ENCODE results near the gene POC1A.

The POC1A gene

GRCh38 chr3:52069855-52070254, 84.4 kb downstream of the POC1A start:
- no peak for TF ChIP-seq CTCF (IDR thresholded peaks at IDR 0.05; ENCODE audit: borderline replicate concordance, control extremely low read depth, extremely low read depth, insufficient read depth, missing control alignments)
- in situ Hi-C loops (cut with MboI; ENCODE audit: low sequenced_read_pairs, unreplicated experiment): no loop called here
- DNase-seq (ENCODE audit: low spot score): no peak

DNA sequence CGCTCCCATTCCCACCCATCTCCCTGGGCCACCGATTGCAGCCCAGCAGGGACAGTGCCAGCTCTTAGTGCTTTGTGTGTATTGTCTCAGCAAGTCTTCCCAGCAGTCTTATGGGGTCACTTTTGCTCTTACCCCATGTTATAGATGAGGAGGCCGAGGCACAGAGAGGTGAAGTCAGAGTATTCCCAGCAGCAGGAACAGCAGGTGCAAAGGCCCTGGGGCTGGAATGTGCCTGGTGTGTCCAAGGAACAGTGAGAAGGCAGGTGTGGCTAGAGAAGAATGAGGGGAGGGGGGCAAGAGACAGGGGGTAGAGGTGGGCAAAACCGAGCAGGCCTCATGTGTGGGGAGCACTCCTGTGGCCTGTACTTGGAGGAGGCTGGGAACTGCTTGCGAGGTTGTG, 85.1 kb downstream of the POC1A start:
- TF ChIP-seq CTCF (IDR thresholded peaks at IDR 0.05; ENCODE audit: borderline replicate concordance, control extremely low read depth, extremely low read depth, insufficient read depth, missing control alignments): no peak
- no peak for DNase-seq (ENCODE audit: low spot score)
- in situ Hi-C loops (cut with MboI; ENCODE audit: low sequenced_read_pairs, unreplicated experiment): no loop called here

DNA sequence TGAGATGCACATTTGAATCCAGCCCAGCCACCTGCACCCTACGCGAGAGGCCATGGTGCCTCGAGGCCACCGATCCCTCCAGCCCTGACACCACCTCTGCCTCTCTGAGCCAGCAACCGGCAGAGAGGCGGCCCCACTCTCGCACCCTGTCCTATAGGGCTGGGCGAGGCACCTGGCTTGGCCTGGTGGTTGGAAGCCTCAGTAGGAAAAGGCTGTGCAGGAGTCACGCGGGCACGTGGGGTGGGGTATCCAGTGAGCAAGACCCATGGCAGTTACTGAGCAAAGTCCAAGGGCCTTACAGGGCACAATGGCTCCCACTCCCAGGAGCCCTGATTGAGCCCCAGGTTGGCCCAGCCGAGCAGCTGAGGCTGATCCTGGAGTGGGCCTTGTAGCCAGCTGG, 85.5 kb downstream of the POC1A start:
- no peak for DNase-seq (ENCODE audit: low spot score)
- in situ Hi-C loops (cut with MboI; ENCODE audit: low sequenced_read_pairs, unreplicated experiment): no loop called here
- no peak for TF ChIP-seq CTCF (IDR thresholded peaks at IDR 0.05; ENCODE audit: borderline replicate concordance, control extremely low read depth, extremely low read depth, insufficient read depth, missing control alignments)

GRCh38 chr3:52068055-52068571, 86.1 kb downstream of the POC1A start:
- in situ Hi-C loops (cut with MboI; ENCODE audit: low sequenced_read_pairs, unreplicated experiment): no loop called here
- TF ChIP-seq CTCF (IDR thresholded peaks at IDR 0.05; ENCODE audit: borderline replicate concordance, control extremely low read depth, extremely low read depth, insufficient read depth, missing control alignments): no peak
- no peak for DNase-seq (ENCODE audit: low spot score)

DNA sequence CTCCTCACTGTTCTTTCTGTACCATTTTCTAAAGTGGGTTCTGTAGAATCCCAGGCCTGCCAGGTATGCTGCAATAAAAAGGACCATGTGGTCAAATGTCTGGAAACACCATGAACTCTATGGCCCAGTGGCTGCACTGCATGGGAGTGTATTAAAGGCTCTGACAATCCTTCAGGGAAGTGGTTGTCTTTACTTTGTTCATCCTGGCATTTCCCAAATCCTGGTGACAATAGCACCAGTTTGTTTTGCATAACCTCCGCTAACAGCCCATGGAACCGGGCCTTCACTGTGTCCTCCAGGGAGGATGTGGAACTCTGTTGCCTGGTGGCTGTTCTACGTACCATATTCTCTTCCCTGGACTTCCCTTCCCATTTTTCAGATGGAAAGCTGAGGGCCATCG, 86.7 kb downstream of the POC1A start:
- DNase-seq (ENCODE audit: low spot score): no peak
- in situ Hi-C loops (cut with MboI; ENCODE audit: low sequenced_read_pairs, unreplicated experiment): no loop called here
- no peak for TF ChIP-seq CTCF (IDR thresholded peaks at IDR 0.05; ENCODE audit: borderline replicate concordance, control extremely low read depth, extremely low read depth, insufficient read depth, missing control alignments)

DNA sequence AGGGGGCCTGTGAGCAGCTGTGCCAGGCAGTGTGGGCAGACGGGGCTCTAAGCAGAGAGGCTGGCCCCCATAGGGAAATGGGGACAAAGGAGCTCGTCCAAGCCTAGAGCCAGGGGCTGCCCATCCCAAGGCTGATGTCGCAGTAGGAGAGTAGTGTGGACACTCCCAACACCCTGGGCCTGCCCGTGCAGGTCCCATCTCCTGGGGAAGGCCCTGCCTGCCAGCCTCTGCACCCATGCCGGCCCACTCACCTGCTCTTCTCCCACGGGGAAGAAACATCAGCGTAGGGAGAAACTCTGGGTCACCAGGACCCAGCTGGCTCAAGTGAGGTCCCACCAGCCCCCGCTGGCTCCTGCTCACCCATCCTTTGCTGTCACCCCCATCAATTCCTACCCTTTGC, 87.2 kb downstream of the POC1A start:
- DNase-seq (ENCODE audit: low spot score): no peak
- in situ Hi-C loops (cut with MboI; ENCODE audit: low sequenced_read_pairs, unreplicated experiment): no loop called here
- no peak for TF ChIP-seq CTCF (IDR thresholded peaks at IDR 0.05; ENCODE audit: borderline replicate concordance, control extremely low read depth, extremely low read depth, insufficient read depth, missing control alignments)
